GM12878 (cell line): ENCODE measurements around the gene RETREG1. TPM values are rescaled to one million over a fixed set of nuclear protein-coding genes. Genes with fewer than 3 reads are reported as not detected.

Experiments used
- ATAC-seq: fragments of 200-7000 bp; cut with Tn5 transposase; 3 replicates; pipeline ENCODE4 v1.9.1; 2020; ENCODE audit warnings: mild to moderate bottlenecking, moderate library complexity
- BruUV-seq: library from RNA; stranded (reverse); fragments of 400-500 nt; replicated peaks from 2 replicates; lab custom pipeline; 2021; lab: Mats Ljungman, UMichigan
- CTCF ChIA-PET: fragments of 300-600 bp; sonication (Branson Sonifier 250); formaldehyde crosslinking; extraction: SDS; loops from one replicate; lab custom pipeline; 2021; ENCODE audit warnings: inconsistent platforms; lab: Yijun Ruan, JAX
- POLR2A ChIA-PET: fragments of 350-600 bp; formaldehyde crosslinking; extraction: SDS; loops from one replicate; lab custom pipeline; 2021; ENCODE audit warnings: inconsistent platforms; lab: Charles Lee
- RAD21 ChIA-PET: fragments of 300-600 bp; sonication (Branson Sonifier 250); formaldehyde crosslinking; loops from one replicate; lab custom pipeline; 2023; ENCODE audit warnings: antibody characterized with exemption; ENCODE audit not compliant: unreplicated experiment; lab: Charles Lee
- SMC1A ChIA-PET: fragments of 300-600 bp; sonication (Branson Sonifier 250); formaldehyde crosslinking; loops from one replicate; lab custom pipeline; 2023; ENCODE audit not compliant: unreplicated experiment, uncharacterized antibody; lab: Charles Lee
- DNase-seq: peaks from one replicate; pipeline ENCODE4 v3.0.0-alpha.2; 2011; ENCODE audit warnings: low read depth, low spot score
- FAIRE-seq: peaks from 3 replicates; lab custom pipeline; 2011; peaks lifted over from hg19 to GRCh38; lab: Jason Lieb, UNC
- H2AFZ ChIP-seq: 2 replicates; pipeline ENCODE4 v1.6.0; 2011; ENCODE audit warnings: low read depth, low read length, control low read depth; ENCODE audit not compliant: control insufficient read depth
- H3K27ac ChIP-seq: 2 replicates; pipeline ENCODE4 v1.5.1; 2011; ENCODE audit warnings: control low read depth; ENCODE audit not compliant: control insufficient read depth, insufficient read depth
- H3K27me3 ChIP-seq, 2 experiments: replicated peaks in 1 of 2; 2 replicates each; pipeline versions ENCODE4 v1.6.0 to v1.6.1; 2011; ENCODE audit warnings: low read length in 1 of 2; ENCODE audit not compliant: control insufficient read depth in 2 of 2, insufficient read depth in 2 of 2
- H3K36me3 ChIP-seq, 2 experiments: 2 replicates each; pipeline ENCODE4 v1.5.1; 2011; ENCODE audit warnings: low read length in 1 of 2; ENCODE audit not compliant: control insufficient read depth in 2 of 2, insufficient read depth in 2 of 2
- H3K4me1 ChIP-seq: 2 replicates; pipeline ENCODE4 v1.6.1; 2011; ENCODE audit warnings: mild to moderate bottlenecking, low read length, moderate library complexity, mixed read lengths; ENCODE audit not compliant: control insufficient read depth, insufficient read depth
- H3K4me2 ChIP-seq: 2 replicates; pipeline ENCODE4 v1.6.0; 2011; ENCODE audit warnings: control low read depth; ENCODE audit not compliant: control insufficient read depth, insufficient read depth
- H3K4me3 ChIP-seq: fragments of 200-600 bp; sonication (generic); 2 replicates; pipeline ENCODE4 v1.5.1; 2016
- H3K79me2 ChIP-seq: 2 replicates; pipeline ENCODE4 v1.6.0; 2011; ENCODE audit warnings: low read length; ENCODE audit not compliant: control insufficient read depth, insufficient read depth
- H3K9ac ChIP-seq: 2 replicates; pipeline ENCODE4 v1.8.0; 2011; ENCODE audit warnings: low read length, control low read depth, mixed read lengths; ENCODE audit not compliant: control insufficient read depth, insufficient read depth
- H3K9me3 ChIP-seq: replicated peaks from 3 replicates; pipeline ENCODE4 v1.5.1; 2011; ENCODE audit warnings: mild to moderate bottlenecking, low read length; ENCODE audit not compliant: control insufficient read depth, insufficient read depth
- H4K20me1 ChIP-seq: 2 replicates; pipeline ENCODE4 v1.6.0; 2011; ENCODE audit not compliant: control insufficient read depth, insufficient read depth
- CHD2 ChIP-seq: IDR thresholded peaks from 2 replicates; pipeline ENCODE4 v1.6.1; 2011; ENCODE audit warnings: low read depth, low read length, improper control_type of control experiment, borderline replicate concordance
- CUX1 ChIP-seq: IDR thresholded peaks from 2 replicates; pipeline ENCODE4 v1.6.1; 2012; ENCODE audit warnings: improper control_type of control experiment, low read depth, low read length; ENCODE audit not compliant: insufficient replicate concordance
- DPF2 ChIP-seq: fragments of 450-650 bp; IDR thresholded peaks from 2 replicates; pipeline ENCODE4 v1.6.1; 2017; ENCODE audit warnings: mild to moderate bottlenecking
- E2F8 ChIP-seq: fragments of 450-650 bp; IDR thresholded peaks from 2 replicates; pipeline ENCODE4 v1.6.1; 2018; ENCODE audit warnings: mild to moderate bottlenecking, low read depth, moderate library complexity; ENCODE audit not compliant: partially characterized antibody
- FOXK2 ChIP-seq: fragments of 450-650 bp; IDR thresholded peaks from 2 replicates; pipeline ENCODE4 v1.6.1; 2017; ENCODE audit warnings: mild to moderate bottlenecking, moderate library complexity
- GATAD2B ChIP-seq: fragments of 450-650 bp; conservative IDR thresholded peaks from 2 replicates; pipeline ENCODE4 v1.6.1; 2017; ENCODE audit warnings: low read depth, mild to moderate bottlenecking, moderate library complexity
- IRF3 ChIP-seq: fragments of 450-650 bp; IDR thresholded peaks from 2 replicates; pipeline ENCODE4 v1.6.1; 2014; ENCODE audit warnings: mild to moderate bottlenecking
- MEF2A ChIP-seq: IDR thresholded peaks from 2 replicates; pipeline ENCODE4 v1.6.1; 2011; ENCODE audit warnings: low read depth, mild to moderate bottlenecking, low read length, moderate library complexity; ENCODE audit not compliant: insufficient read depth
- POLR2AphosphoS5 ChIP-seq: IDR thresholded peaks from 2 replicates; pipeline ENCODE4 v1.6.1; 2011; ENCODE audit warnings: mild to moderate bottlenecking, low read length, inconsistent platforms
- RUNX3 ChIP-seq: IDR thresholded peaks from 2 replicates; pipeline ENCODE4 v1.6.1; 2012; ENCODE audit warnings: low read length, inconsistent platforms
- TBL1XR1 ChIP-seq: IDR thresholded peaks from 2 replicates; pipeline ENCODE4 v1.6.1; 2012; ENCODE audit warnings: low read depth, low read length, improper control_type of control experiment
- USF1 ChIP-seq: IDR thresholded peaks from 2 replicates; pipeline ENCODE4 v1.6.1; 2011; ENCODE audit warnings: borderline replicate concordance, low read depth, mild to moderate bottlenecking, moderate library complexity, mixed read lengths, low read length; ENCODE audit not compliant: insufficient read depth; ENCODE audit errors: extremely low read length
- ZNF384 ChIP-seq: IDR thresholded peaks from 2 replicates; pipeline ENCODE4 v1.6.1; 2012; ENCODE audit warnings: low read depth, mild to moderate bottlenecking, low read length, improper control_type of control experiment, borderline replicate concordance
- WGBS: methylation state at CpG from one replicate; pipeline ENCODE4 v1.1.6; 2016; ENCODE audit warnings: low lambda C conversion rate; ENCODE audit not compliant: insufficient replicate concordance, insufficient coverage; ENCODE audit errors: missing lambda C conversion rate; 5-methylcytosine and 5-hydroxymethylcytosine counted together
- in situ Hi-C: fragments of 300-500 bp; cut with MboI; formaldehyde crosslinking; loops from 9 replicates; pipeline ENCODE4 v1.14.3; 2018; ENCODE audit warnings: mixed read lengths
- intact Hi-C: fragments of 100-400 bp; cut with micrococcal nuclease; formaldehyde crosslinking; loops from one replicate; pipeline ENCODE4 v1.14.2; 2022; ENCODE audit not compliant: unreplicated experiment
- polyA plus RNA-seq, 11 experiments: library from polyadenylated mRNA; depleted of rRNA in 4 of 11; unstranded in 6 of 11; stranded (reverse) in 5 of 11; fragments of >200 nt; fragmentation: Nextera tagmentation in 4 of 11; fragmentation: Illumina TruSeq in 1 of 11; extraction: Ambion mirVana in 4 of 11; extraction: Trizol in 1 of 11; gene quantifications; 1 replicate in 1 of 11; 2 replicates in 10 of 11; pipeline versions ENCODE4 v1.2.1 to v1.2.3, GENCODE V29; 2011 to 2016; ENCODE audit warnings: inconsistent platforms in 2 of 11, missing spikeins in 2 of 11, low read depth in 1 of 11
- total RNA-seq, 4 experiments: library from RNA; depleted of rRNA in 3 of 4; stranded (reverse); fragments of >200 nt in 3 of 4; fragmentation: Illumina TruSeq in 1 of 4; extraction: Trizol in 1 of 4; gene quantifications; 2 replicates each; pipeline versions ENCODE4 v1.2.1 to v1.2.3, GENCODE V29; 2013 to 2021

The RETREG1 gene
- total and polyA plus RNA-seq, 10 of the 15 experiments (the other 5 are each of a cell fraction or from before 2014, with no cell fraction given), result 3.9 to 8.9 (median 6.4) TPM

GRCh38 chr5:16518606-16519005 lies 98.2 kb downstream of the RETREG1 start:
- no peaks in the 10 kb centered on the region for H3K4me1 ChIP-seq
- H2AFZ ChIP-seq, result no peak overlapping the region
- no peak overlapping the region for H3K4me2 ChIP-seq
- H3K79me2 ChIP-seq, result no peaks in the 10 kb centered on the region
- no peak overlapping the region for H3K9ac ChIP-seq
- ChIA-PET POLR2A (no interaction called here), CTCF (no interaction called here)
- in situ Hi-C loops, result no loop called here
- WGBS, result 15% methylated on average over 2 of the region's 2 CpGs
- H4K20me1 ChIP-seq, result no peaks in the 10 kb centered on the region
- H3K36me3 ChIP-seq, result no peaks in the 10 kb centered on the region
- no peak for FAIRE-seq
- no peak overlapping the region for H3K4me3 ChIP-seq
- TF ChIP-seq IRF3 (no peak), TBL1XR1 (no peak), FOXK2 (no peak), E2F8 (no peak), ZNF384 (no peak), CUX1 (no peak), POLR2AphosphoS5 (no peak), GATAD2B (no peak), MEF2A (no peak), DPF2 (no peak), USF1 (no peak), RUNX3 (no peak), CHD2 (no peak)
- TF ChIP-seq, all 136 proteins: peak for 0
- no TSS peak for BruUV-seq
- no peaks in the 10 kb centered on the region for H3K9me3 ChIP-seq
- SMC1A ChIA-PET, result no interaction called here
- no peak overlapping the region for H3K27ac ChIP-seq
- no peak for DNase-seq
- intact Hi-C loops, result no loop called here
- no peak for ATAC-seq
- no peaks in the 10 kb centered on the region for H3K27me3 ChIP-seq
- RAD21 ChIA-PET, result no interaction called here
